Adipocyte (in vitro differentiated cells): ENCODE measurements around the gene SORBS1.

Experiments used
- DNase-seq: peaks from one replicate; pipeline ENCODE4 v3.0.0-alpha.2; 2015; ENCODE audit warnings: low read depth
- H3K27me3 ChIP-seq: replicated peaks from 2 replicates; pipeline ENCODE4 v1.7.0; 2013; ENCODE audit warnings: mild to moderate bottlenecking, low read length, moderate library complexity; ENCODE audit not compliant: control insufficient read depth, insufficient read depth
- H3K36me3 ChIP-seq: 2 replicates; pipeline ENCODE4 v1.7.0; 2013; ENCODE audit warnings: low read length, mild to moderate bottlenecking, moderate library complexity; ENCODE audit not compliant: control insufficient read depth, insufficient read depth, severe bottlenecking
- H3K4me1 ChIP-seq: 2 replicates; pipeline ENCODE4 v1.7.0; 2013; ENCODE audit warnings: mild to moderate bottlenecking, low read length, moderate library complexity; ENCODE audit not compliant: control insufficient read depth, insufficient read depth
- H3K4me3 ChIP-seq: 2 replicates; pipeline ENCODE4 v1.7.0; 2013; ENCODE audit warnings: mild to moderate bottlenecking, low read length, moderate library complexity
- H3K9ac ChIP-seq: 2 replicates; pipeline ENCODE4 v1.7.0; 2013; ENCODE audit warnings: mild to moderate bottlenecking, low read length, moderate library complexity
- H3K9me3 ChIP-seq: 2 replicates; pipeline ENCODE4 v1.7.0; 2013; ENCODE audit warnings: mild to moderate bottlenecking, low read length, moderate library complexity; ENCODE audit not compliant: control insufficient read depth

SORBS1 gene

GRCh38 chr10:95425592-95426465 lies 135.3 kb downstream of the SORBS1 start:
- Histone ChIP-seq H3K4me1 (peaks cover 24% of the 10 kb centered on the region), H3K9ac (no peak overlapping the region), H3K27me3 (no peaks in the 10 kb centered on the region), H3K4me3 (no peak overlapping the region), H3K36me3 (peaks cover 10% of the 10 kb centered on the region), H3K9me3 (no peaks in the 10 kb centered on the region)
- DNase-seq, result no peak

DNA sequence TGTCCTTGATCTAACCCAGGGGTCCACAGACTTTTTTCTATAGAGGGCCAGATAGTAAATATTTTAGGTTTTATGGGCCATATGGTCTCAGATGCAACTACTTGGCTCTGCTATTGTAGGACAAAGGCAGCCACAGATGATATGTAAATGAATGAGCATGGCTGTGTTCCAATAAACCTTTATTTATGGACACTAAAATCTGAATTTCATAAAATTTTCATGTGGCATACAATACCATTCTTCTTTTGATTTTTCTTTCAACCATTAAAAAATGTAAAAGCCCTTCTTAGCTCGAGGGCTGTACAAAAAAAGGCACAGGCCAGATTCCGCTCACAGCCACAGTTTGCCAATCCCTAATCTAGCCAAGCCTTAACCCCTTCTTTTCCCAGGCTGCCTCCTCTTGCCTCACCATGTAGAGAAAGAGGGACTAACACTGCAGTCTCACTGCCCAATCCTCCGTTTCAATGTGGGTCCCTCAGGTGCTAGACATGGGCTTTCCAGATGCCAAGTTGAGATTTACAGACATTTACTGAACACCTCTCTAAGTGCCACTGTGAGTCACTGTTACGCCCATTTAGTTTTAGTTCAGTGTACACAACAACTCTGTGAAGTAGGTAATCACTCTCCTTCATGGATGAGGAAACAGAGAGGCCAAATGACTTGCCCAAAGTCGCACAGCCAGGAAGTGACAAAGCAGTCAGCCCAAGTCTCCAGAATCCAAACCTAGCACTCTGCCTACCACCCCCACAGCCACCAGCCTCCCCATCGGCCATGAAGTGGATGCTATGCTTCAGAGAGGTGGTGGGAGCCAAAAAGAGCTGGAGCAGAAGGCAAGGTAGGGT lies 137.8 kb downstream of the SORBS1 start:
- Histone ChIP-seq H3K9me3 (no peaks in the 10 kb centered on the region), H3K27me3 (no peaks in the 10 kb centered on the region), H3K4me3 (no peak overlapping the region), H3K4me1 (peaks cover 40% of the 10 kb centered on the region), H3K36me3 (peaks cover 12% of the 10 kb centered on the region), H3K9ac (peak overlapping the region; percentile 56)
- no peak for DNase-seq

GRCh38 chr10:95422233-95422632 lies 138.9 kb downstream of the SORBS1 start:
- peaks cover 12% of the 10 kb centered on the region for H3K36me3 ChIP-seq

DNA sequence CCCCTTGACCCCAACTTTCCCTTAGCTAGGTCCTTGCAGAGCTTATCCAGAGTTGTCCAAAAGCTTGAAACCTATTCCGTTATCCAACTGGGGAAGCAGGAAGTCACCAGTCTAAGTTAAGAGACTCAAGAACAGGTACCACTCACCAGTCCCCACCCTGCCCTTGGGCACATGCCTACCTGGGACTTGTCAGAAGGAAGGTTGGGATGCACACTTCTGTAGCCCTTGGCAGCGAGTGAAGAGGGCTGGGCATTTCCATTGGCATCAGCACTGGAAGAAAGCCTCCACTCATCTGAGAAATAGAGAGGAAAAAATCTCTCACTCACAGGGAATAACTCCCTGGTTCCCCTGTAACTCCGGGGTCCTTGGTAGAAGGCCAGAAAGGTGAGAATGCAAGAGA lies 139.4 kb downstream of the SORBS1 start:
- H3K4me1 ChIP-seq, result peaks cover 41% of the 10 kb centered on the region
- peaks cover 10% of the 10 kb centered on the region for H3K36me3 ChIP-seq
- no peaks in the 10 kb centered on the region for H3K27me3 ChIP-seq
- no peaks in the 10 kb centered on the region for H3K9me3 ChIP-seq
- DNase-seq, result no peak
- H3K9ac ChIP-seq, result peak overlapping the region; percentile 56
- peak overlapping the region; percentile 65 for H3K4me3 ChIP-seq

More at GRCh38 chr10:95422233-95422632, 138.9 kb downstream of the SORBS1 start:
- Histone ChIP-seq H3K9me3 (no peaks in the 10 kb centered on the region), H3K27me3 (no peaks in the 10 kb centered on the region), H3K9ac (peak overlapping the region; percentile 56), H3K4me3 (peak overlapping the region; percentile 65), H3K4me1 (peaks cover 38% of the 10 kb centered on the region)
- no peak for DNase-seq

- Histone ChIP-seq H3K4me1 (peaks cover 63% of the 10 kb centered on the region), H3K9me3 (no peaks in the 10 kb centered on the region), H3K36me3 (peaks cover 8% of the 10 kb centered on the region), H3K27me3 (no peaks in the 10 kb centered on the region), H3K4me3 (no peak overlapping the region), H3K9ac (peak overlapping the region; percentile 47)
- no peak for DNase-seq
Observed at GRCh38 chr10:95419399-95419798, 141.8 kb downstream of the SORBS1 start.

GRCh38 chr10:95416973-95417372 lies 144.2 kb downstream of the SORBS1 start:
- no peaks in the 10 kb centered on the region for H3K9me3 ChIP-seq
- no peak for DNase-seq

GRCh38 chr10:95416270-95416669 lies 144.9 kb downstream of the SORBS1 start:
- peak overlapping the region; percentile 74 for H3K9ac ChIP-seq
- H3K36me3 ChIP-seq, result peaks cover 8% of the 10 kb centered on the region
- DNase-seq, result no peak
- peaks cover 48% of the 10 kb centered on the region for H3K4me1 ChIP-seq
- peak overlapping the region; percentile 71 for H3K4me3 ChIP-seq
- H3K27me3 ChIP-seq, result no peaks in the 10 kb centered on the region
- no peaks in the 10 kb centered on the region for H3K9me3 ChIP-seq

More at GRCh38 chr10:95416973-95417372, 144.2 kb downstream of the SORBS1 start:
- peaks cover 52% of the 10 kb centered on the region for H3K4me1 ChIP-seq
- no peaks in the 10 kb centered on the region for H3K27me3 ChIP-seq
- H3K4me3 ChIP-seq, result no peak overlapping the region
- H3K9ac ChIP-seq, result peak overlapping the region; percentile 22
- H3K36me3 ChIP-seq, result peaks cover 11% of the 10 kb centered on the region

DNA sequence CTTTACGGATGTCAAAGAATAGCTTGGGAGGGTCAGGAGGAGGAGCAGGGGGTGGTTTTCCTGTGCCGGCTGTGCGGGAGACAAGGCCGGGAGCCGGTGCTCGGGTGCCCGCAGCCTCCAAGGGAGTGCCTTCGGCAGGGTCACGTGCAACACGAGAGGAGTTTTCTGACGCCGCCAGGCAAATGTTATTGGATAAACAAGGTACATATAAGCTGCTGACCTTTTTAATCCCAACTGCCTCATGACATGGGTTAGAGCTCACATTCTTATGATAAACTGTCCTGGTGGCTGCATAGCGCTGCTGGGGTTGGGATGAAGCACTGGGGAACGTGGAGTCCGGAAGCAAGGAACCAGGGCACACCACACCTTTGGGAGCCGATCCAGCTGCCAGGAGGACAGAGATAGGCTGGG lies 145.5 kb downstream of the SORBS1 start:
- Histone ChIP-seq H3K4me3 (peak overlapping the region; percentile 71), H3K27me3 (no peaks in the 10 kb centered on the region), H3K36me3 (peaks cover 9% of the 10 kb centered on the region), H3K9me3 (no peaks in the 10 kb centered on the region), H3K4me1 (peaks cover 52% of the 10 kb centered on the region), H3K9ac (peak overlapping the region; percentile 74)
- no peak for DNase-seq

GRCh38 chr10:95414844-95415485 lies 146.2 kb downstream of the SORBS1 start:
- no peaks in the 10 kb centered on the region for H3K27me3 ChIP-seq
- no peaks in the 10 kb centered on the region for H3K9me3 ChIP-seq
- H3K4me3 ChIP-seq, result peak overlapping the region; percentile 71
- H3K4me1 ChIP-seq, result peaks cover 52% of the 10 kb centered on the region
- H3K9ac ChIP-seq, result peak overlapping the region; percentile 74
- peaks cover 14% of the 10 kb centered on the region for H3K36me3 ChIP-seq
- no peak for DNase-seq

- no peaks in the 10 kb centered on the region for H3K27me3 ChIP-seq
- peaks cover 52% of the 10 kb centered on the region for H3K4me1 ChIP-seq
- H3K9ac ChIP-seq, result peak overlapping the region; percentile 74
- H3K36me3 ChIP-seq, result peaks cover 14% of the 10 kb centered on the region
- H3K4me3 ChIP-seq, result peak overlapping the region; percentile 71
- H3K9me3 ChIP-seq, result no peaks in the 10 kb centered on the region
- DNase-seq, result no peak
Observed at GRCh38 chr10:95414016-95414830, 146.9 kb downstream of the SORBS1 start.
